ENCODE results near the gene PLD4.
A peak's percentile ranks its signal among the peaks of the same experiment; 100 is the strongest.

Gene PLD4

GRCh38 chr14:104931771-104932675 lies 7.3 kb downstream of the PLD4 start (continued):
- TF ChIP-seq TSHZ2 (CRISPR knock-in tag; IDR thresholded peaks at IDR 0.05) (no peak), ZNF8 (CRISPR knock-in tag; IDR thresholded peaks at IDR 0.05) (no peak), ARNTL (CRISPR knock-in tag; IDR thresholded peaks at IDR 0.05; ENCODE audit: borderline replicate concordance, low read depth) (no peak)

GRCh38 chr14:104932676-104933631 lies 8.3 kb downstream of the PLD4 start:
- no peak for TF ChIP-seq PPARA (CRISPR knock-in tag; IDR thresholded peaks at IDR 0.05; ENCODE audit: borderline replicate concordance)
- no peak for TF ChIP-seq POU6F1 (CRISPR knock-in tag; IDR thresholded peaks at IDR 0.05; ENCODE audit: borderline replicate concordance, low read depth)
- no peak for TF ChIP-seq RARB (CRISPR knock-in tag; IDR thresholded peaks at IDR 0.05)
- TF ChIP-seq ZNF8 (CRISPR knock-in tag; IDR thresholded peaks at IDR 0.05): no peak
- no peak for TF ChIP-seq ESRRG (CRISPR knock-in tag; IDR thresholded peaks at IDR 0.05)
- TF ChIP-seq BACH2 (CRISPR knock-in tag; IDR thresholded peaks at IDR 0.05; ENCODE audit: borderline replicate concordance): no peak
- no peak for TF ChIP-seq ZC3H10 (CRISPR knock-in tag; IDR thresholded peaks at IDR 0.05)
- no peak for TF ChIP-seq TOX (CRISPR knock-in tag; IDR thresholded peaks at IDR 0.05; ENCODE audit: borderline replicate concordance)
- no peak for TF ChIP-seq ARNTL (CRISPR knock-in tag; IDR thresholded peaks at IDR 0.05; ENCODE audit: borderline replicate concordance, low read depth)
- no peak for TF ChIP-seq TCF4 (CRISPR knock-in tag; IDR thresholded peaks at IDR 0.05; ENCODE audit: borderline replicate concordance)
- no peak for TF ChIP-seq CREB5 (CRISPR knock-in tag; IDR thresholded peaks at IDR 0.05; ENCODE audit: low read depth)
- TF ChIP-seq ISL1 (CRISPR knock-in tag; IDR thresholded peaks at IDR 0.05): no peak
- TF ChIP-seq ZFP30 (CRISPR knock-in tag; IDR thresholded peaks at IDR 0.05): no peak
- TF ChIP-seq ZFP3 (CRISPR knock-in tag; IDR thresholded peaks at IDR 0.05): no peak
- no peak for TF ChIP-seq PATZ1 (CRISPR knock-in tag; IDR thresholded peaks at IDR 0.05; ENCODE audit: borderline replicate concordance)
- TF ChIP-seq GLIS3 (CRISPR knock-in tag; IDR thresholded peaks at IDR 0.05): no peak
- no peak for TF ChIP-seq OSR1 (CRISPR knock-in tag; IDR thresholded peaks at IDR 0.05)
- TF ChIP-seq CSDC2 (CRISPR knock-in tag; IDR thresholded peaks at IDR 0.05): no peak
- peak; percentile 83 for ATAC-seq
